Measurements from ENCODE around the gene PCSK2.

The PCSK2 gene

GRCh38 chr20:17227669-17228623 is 1.1 kb downstream of the PCSK2 start:
- no peak for TF ChIP-seq CTCF (conservative IDR thresholded peaks at IDR 0.05)
- no peak overlapping the region for H3K27ac ChIP-seq

DNA sequence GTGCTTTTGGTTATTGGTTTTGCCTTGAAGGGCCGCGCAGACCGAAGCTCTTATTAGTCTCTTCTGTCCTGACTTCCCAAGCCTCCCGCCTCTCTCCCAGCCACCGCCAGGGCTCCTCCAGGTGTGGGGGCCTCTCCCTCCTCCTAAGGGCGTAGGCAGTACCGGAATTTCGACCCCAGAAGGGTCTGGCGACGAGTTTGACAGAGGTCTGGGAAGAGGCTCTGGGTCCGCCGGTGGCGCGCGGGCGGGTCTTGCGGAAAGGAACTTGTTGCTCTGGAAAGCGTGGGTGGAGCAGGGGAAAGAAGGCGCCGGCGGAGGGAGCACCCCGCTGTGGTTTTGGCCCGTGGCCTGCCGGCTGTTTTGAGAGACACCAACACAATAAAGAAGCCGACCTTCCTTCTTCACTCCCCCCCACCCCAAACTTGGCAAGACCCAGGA is 1.8 kb downstream of the PCSK2 start:
- no peak overlapping the region for H3K27ac ChIP-seq
- no peak for TF ChIP-seq ZFX (IDR thresholded peaks at IDR 0.05)
- no peak for TF ChIP-seq CTCF (conservative IDR thresholded peaks at IDR 0.05)

DNA sequence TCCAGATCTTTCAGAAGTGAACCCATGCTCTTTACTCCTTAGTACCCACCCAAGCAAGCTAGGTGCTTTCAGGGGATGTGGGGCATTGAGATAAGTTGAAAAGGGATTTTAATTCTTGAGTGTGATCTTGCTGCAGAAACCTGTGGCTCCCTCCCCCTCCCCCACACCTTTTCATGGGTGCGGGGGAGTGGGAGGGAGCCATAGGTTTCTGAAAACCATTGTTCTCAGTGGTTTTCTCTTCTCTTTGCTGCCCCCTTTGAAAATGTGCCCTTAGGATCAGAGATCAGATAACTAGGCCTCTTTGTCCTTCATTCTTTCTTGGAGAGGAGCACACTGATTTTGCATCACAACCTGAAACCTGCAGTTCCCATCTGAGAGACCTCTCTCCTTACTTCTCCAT is 2.4 kb downstream of the PCSK2 start:
- no peak overlapping the region for H3K27ac ChIP-seq
- TF ChIP-seq ZFX (IDR thresholded peaks at IDR 0.05) (no peak), CTCF (conservative IDR thresholded peaks at IDR 0.05) (no peak)

GRCh38 chr20:17233626-17234025 is 6.8 kb downstream of the PCSK2 start:
- TF ChIP-seq ZFX (IDR thresholded peaks at IDR 0.05) (no peak), CTCF (conservative IDR thresholded peaks at IDR 0.05) (no peak)
- H3K27ac ChIP-seq: no peak overlapping the region

DNA sequence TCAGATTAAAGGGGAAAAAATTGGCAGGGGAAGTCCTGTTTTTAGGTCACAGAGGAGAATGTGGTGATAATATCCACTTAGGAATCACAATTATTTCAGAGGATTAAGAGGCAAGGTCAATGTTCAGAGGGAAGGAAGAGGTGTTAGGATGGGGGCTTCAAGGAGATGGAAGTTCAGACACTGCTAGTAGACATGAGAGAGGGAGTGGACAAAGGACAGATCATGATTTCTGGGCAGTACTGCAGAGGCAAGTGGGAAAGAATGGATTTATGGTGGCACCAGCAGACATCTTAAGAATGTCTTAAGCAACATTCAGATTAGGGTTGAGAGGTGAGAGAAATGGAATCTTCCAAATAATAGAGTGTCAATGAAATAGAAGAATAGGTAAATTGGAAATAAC is 9.9 kb downstream of the PCSK2 start:
- H3K27ac ChIP-seq: no peak overlapping the region
- TF ChIP-seq CTCF (conservative IDR thresholded peaks at IDR 0.05) (no peak), ZFX (IDR thresholded peaks at IDR 0.05) (no peak)

- H3K27ac ChIP-seq: no peak overlapping the region
- TF ChIP-seq CTCF (conservative IDR thresholded peaks at IDR 0.05) (no peak), ZFX (IDR thresholded peaks at IDR 0.05) (no peak)
These were observed 21.4 kb downstream of the PCSK2 start for GRCh38 chr20:17248224-17248623.

GRCh38 chr20:17262786-17263185 is 35.9 kb downstream of the PCSK2 start:
- H3K27ac ChIP-seq: no peak overlapping the region
- TF ChIP-seq ZFX (IDR thresholded peaks at IDR 0.05) (no peak), CTCF (conservative IDR thresholded peaks at IDR 0.05) (no peak)
